OCI-LY3 (cell line): ENCODE data around the gene DGKG.
A peak's percentile ranks its signal among the peaks of the same experiment; 100 is the strongest.

Experiments used
- H2AFZ ChIP-seq: fragments of 200-600, 300-600 bp; shearing (Covaris generic); 2 replicates; pipeline ENCODE4 v1.6.0; 2014; ENCODE audit warnings: antibody characterized with exemption, low read depth, low read length
- H3K27ac ChIP-seq: fragments of 200-600, 300-600 bp; sonication (generic); 2 replicates; pipeline ENCODE4 v1.5.1; 2014; ENCODE audit warnings: mild to moderate bottlenecking, low read length, moderate library complexity, mixed read lengths
- H3K27me3 ChIP-seq: fragments of 200-600, 300-600 bp; sonication (generic); 2 replicates; pipeline ENCODE4 v1.6.1; 2014; ENCODE audit warnings: low read depth, low read length, mixed read lengths
- H3K36me3 ChIP-seq: fragments of 200-600, 300-600 bp; sonication (generic); replicated peaks from 2 replicates; pipeline ENCODE3; 2014; ENCODE audit warnings: low read depth, low read length, mixed read lengths
- H3K4me1 ChIP-seq: fragments of 300-600, 200-600 bp; sonication (generic); 2 replicates; pipeline ENCODE4 v1.6.1; 2014; ENCODE audit warnings: low read length, mixed read lengths
- H3K4me2 ChIP-seq: fragments of 200-600, 300-600 bp; sonication (generic); 2 replicates; pipeline ENCODE4 v1.6.1; 2014; ENCODE audit warnings: low read length, mixed read lengths
- H3K4me3 ChIP-seq: fragments of 300-600, 200-600 bp; sonication (generic); 2 replicates; pipeline ENCODE4 v1.5.1; 2014; ENCODE audit warnings: antibody characterized with exemption, mild to moderate bottlenecking, low read length, moderate library complexity
- H3K79me2 ChIP-seq: fragments of 300-600, 200-600 bp; shearing (Covaris generic); 2 replicates; pipeline ENCODE4 v1.6.1; 2014; ENCODE audit warnings: mild to moderate bottlenecking, low read length, mixed read lengths
- H3K9ac ChIP-seq: fragments of 300-600, 200-600 bp; shearing (Covaris generic); 2 replicates; pipeline ENCODE4 v1.6.0; 2014; ENCODE audit warnings: mild to moderate bottlenecking, low read length, moderate library complexity
- H3K9me3 ChIP-seq: fragments of 200-600, 300-600 bp; shearing (Covaris generic); 2 replicates; pipeline ENCODE4 v1.6.1; 2014; ENCODE audit warnings: low read length, mixed read lengths; ENCODE audit not compliant: insufficient read depth
- H4K20me1 ChIP-seq: fragments of 200-600, 300-600 bp; sonication (generic); 2 replicates; pipeline ENCODE4 v1.6.1; 2016; ENCODE audit warnings: low read length, mixed read lengths; ENCODE audit not compliant: insufficient read depth
- EZH2phosphoT487 ChIP-seq: fragments of 200-600 bp; shearing (Covaris generic); IDR thresholded peaks from 2 replicates; pipeline ENCODE4 v1.6.1; 2018; ENCODE audit warnings: antibody characterized with exemption, mixed run types, low read depth
- TF ChIP-seq, protein P1 (sequence below): fragments of 200-600, 300-600 bp; sonication (generic); IDR thresholded peaks from 2 replicates; pipeline ENCODE4 v1.5.1; 2014; ENCODE audit warnings: antibody characterized with exemption, low read length, low read depth

Gene DGKG

DNA sequence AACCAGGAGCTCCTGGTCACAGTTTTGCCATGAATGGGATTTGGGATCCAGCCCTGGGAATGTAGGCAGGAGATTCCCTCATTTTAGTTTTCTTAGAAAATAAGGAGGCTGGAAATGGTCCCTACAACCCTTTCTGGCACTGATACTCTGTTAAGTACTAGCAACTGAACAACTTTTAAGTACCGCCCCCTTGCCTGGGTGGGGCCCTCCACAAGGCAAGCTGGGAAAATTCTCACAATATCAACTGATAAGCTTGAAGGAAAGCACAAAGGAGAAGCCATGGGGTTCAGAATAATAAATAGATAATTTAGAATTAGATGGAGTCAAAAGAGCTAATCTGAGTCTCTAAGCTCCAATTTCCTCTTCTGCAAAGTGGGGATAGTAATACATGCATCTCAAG, 4.2 kb upstream of the DGKG start:
- H3K9ac ChIP-seq: no peak overlapping the region
- H2AFZ ChIP-seq: no peak overlapping the region
- H3K79me2 ChIP-seq: no peaks in the 10 kb centered on the region
- no peak overlapping the region for H3K27ac ChIP-seq
- H3K36me3 ChIP-seq: no peaks in the 10 kb centered on the region
- peaks cover 17% of the 10 kb centered on the region for H3K4me1 ChIP-seq
- peaks cover 49% of the 10 kb centered on the region for H3K27me3 ChIP-seq
- no peak overlapping the region for H3K4me3 ChIP-seq
- no peaks in the 10 kb centered on the region for H3K9me3 ChIP-seq
- no peak overlapping the region for H3K4me2 ChIP-seq
- TF ChIP-seq EZH2phosphoT487: no peak
- TF ChIP-seq, protein P1, sequence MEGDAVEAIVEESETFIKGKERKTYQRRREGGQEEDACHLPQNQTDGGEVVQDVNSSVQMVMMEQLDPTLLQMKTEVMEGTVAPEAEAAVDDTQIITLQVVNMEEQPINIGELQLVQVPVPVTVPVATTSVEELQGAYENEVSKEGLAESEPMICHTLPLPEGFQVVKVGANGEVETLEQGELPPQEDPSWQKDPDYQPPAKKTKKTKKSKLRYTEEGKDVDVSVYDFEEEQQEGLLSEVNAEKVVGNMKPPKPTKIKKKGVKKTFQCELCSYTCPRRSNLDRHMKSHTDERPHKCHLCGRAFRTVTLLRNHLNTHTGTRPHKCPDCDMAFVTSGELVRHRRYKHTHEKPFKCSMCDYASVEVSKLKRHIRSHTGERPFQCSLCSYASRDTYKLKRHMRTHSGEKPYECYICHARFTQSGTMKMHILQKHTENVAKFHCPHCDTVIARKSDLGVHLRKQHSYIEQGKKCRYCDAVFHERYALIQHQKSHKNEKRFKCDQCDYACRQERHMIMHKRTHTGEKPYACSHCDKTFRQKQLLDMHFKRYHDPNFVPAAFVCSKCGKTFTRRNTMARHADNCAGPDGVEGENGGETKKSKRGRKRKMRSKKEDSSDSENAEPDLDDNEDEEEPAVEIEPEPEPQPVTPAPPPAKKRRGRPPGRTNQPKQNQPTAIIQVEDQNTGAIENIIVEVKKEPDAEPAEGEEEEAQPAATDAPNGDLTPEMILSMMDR: no peak
- no peaks in the 10 kb centered on the region for H4K20me1 ChIP-seq

DNA sequence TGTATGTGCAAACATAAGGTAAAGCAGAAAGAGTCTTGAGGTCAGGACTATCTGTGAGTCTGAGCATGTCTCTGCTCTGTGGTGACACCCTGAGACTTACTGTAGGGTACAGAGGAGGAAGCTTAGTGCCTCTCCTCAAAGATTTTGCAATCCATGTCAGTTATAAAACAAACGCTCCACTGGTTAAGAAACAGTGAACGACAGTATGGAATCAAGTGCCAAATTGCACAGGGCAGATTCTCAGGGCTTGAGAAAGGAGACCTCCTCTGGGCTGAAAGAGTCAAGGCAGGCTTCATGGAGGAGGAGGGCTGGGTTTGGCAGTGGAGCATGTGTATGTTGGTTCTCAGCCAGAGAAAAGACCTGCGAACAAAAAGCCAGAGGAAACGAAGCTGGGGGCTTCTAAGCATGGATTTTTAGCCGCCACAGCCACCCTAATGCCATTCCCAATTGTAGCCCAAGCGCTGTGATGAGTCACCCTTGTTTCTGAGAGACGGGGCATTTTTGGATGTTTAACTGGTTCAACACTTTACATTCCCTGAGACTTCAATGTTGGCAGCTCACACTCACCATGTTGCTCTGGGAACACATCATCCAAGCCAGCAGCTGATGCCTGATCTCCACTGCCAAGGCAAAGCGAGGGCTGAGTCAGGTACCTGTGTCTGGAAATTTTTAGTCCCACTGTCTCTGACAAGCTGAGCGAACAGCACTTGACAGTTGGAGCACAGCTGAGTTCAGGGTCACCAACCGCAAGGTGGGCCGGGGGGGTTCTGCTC, 3.4 kb upstream of the DGKG start:
- H3K9me3 ChIP-seq: no peaks in the 10 kb centered on the region
- peaks cover 57% of the 10 kb centered on the region for H3K27me3 ChIP-seq

DNA sequence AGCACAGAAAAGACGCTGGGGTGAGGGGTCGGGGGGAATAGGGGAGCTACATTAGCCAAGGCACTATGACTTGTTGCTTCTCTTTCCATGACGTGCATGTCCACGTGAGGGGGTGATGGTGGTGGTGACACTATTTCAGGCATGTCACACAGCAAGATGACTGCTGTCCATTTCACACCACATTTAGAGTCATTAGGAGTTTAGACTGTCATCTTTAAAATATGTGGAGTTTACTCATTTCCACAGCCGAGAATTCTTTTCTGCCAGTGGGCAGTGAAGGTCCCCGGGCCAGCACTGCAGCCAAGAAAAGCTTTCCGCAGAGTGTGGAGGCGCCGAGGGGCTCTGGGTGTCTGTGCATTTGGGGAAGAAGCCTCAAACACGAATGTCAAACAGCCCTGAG, 954 bp upstream of the DGKG start:
- Histone ChIP-seq H3K27me3 (peaks cover 55% of the 10 kb centered on the region), H4K20me1 (no peaks in the 10 kb centered on the region), H2AFZ (no peak overlapping the region), H3K36me3 (no peaks in the 10 kb centered on the region), H3K9me3 (no peaks in the 10 kb centered on the region), H3K9ac (no peak overlapping the region), H3K4me1 (peaks cover 31% of the 10 kb centered on the region), H3K79me2 (no peaks in the 10 kb centered on the region; the same call in 1 of the 2 replicates), H3K4me2 (peak overlapping the region; percentile 99), H3K27ac (no peak overlapping the region), H3K4me3 (no peak overlapping the region; the same call in 1 of the 2 replicates)
- TF ChIP-seq, protein P1: no peak
- no peak for TF ChIP-seq EZH2phosphoT487

More for the DNA sequence above, 3.4 kb upstream of the DGKG start:
- Histone ChIP-seq H2AFZ (no peak overlapping the region), H3K4me1 (peaks cover 25% of the 10 kb centered on the region), H4K20me1 (no peaks in the 10 kb centered on the region), H3K4me2 (no peak overlapping the region), H3K4me3 (no peak overlapping the region), H3K79me2 (no peaks in the 10 kb centered on the region; the same call in 1 of the 2 replicates), H3K9ac (no peak overlapping the region), H3K27ac (no peak overlapping the region), H3K36me3 (no peaks in the 10 kb centered on the region)
- TF ChIP-seq EZH2phosphoT487: no peak
- TF ChIP-seq, protein P1: no peak

DNA sequence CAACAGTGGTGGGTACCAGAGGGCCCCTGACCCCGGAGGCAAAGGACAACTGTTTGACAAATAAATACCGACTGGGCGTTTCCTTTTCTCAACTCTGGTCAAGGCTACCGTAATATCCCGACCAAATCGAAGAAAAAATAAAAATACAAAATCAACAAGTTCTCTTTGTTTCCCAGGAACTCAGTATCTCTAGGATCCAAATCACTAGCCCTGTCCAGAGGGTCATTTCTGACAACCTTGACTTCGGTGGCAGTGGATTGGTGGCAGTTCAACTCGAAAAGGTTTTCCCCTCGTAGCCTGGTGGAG, 456 bp upstream of the DGKG start:
- H3K36me3 ChIP-seq: no peaks in the 10 kb centered on the region
- H4K20me1 ChIP-seq: no peaks in the 10 kb centered on the region
- no peaks in the 10 kb centered on the region; the same call in 1 of the 2 replicates for H3K79me2 ChIP-seq
- no peaks in the 10 kb centered on the region for H3K9me3 ChIP-seq
- peak overlapping the region; percentile 99 for H3K4me2 ChIP-seq
- peaks cover 31% of the 10 kb centered on the region for H3K4me1 ChIP-seq
- H2AFZ ChIP-seq: peak overlapping the region; percentile 63; the same call in 1 of the 2 replicates
- TF ChIP-seq, protein P1: no peak
- peak overlapping the region; percentile 82 for H3K4me3 ChIP-seq
- peak overlapping the region; percentile 83 for H3K9ac ChIP-seq
- no peak overlapping the region for H3K27ac ChIP-seq
- peaks cover 51% of the 10 kb centered on the region for H3K27me3 ChIP-seq
